HPDE6-E6E7 (cell line): Measurements from ENCODE around the gene PRMT7.

Source experiments
- DNase-seq: peaks from one replicate; pipeline ENCODE4 v3.0.0; 2011; ENCODE audit warnings: missing footprints; ENCODE audit errors: extremely low spot score

PRMT7 gene, protein sequence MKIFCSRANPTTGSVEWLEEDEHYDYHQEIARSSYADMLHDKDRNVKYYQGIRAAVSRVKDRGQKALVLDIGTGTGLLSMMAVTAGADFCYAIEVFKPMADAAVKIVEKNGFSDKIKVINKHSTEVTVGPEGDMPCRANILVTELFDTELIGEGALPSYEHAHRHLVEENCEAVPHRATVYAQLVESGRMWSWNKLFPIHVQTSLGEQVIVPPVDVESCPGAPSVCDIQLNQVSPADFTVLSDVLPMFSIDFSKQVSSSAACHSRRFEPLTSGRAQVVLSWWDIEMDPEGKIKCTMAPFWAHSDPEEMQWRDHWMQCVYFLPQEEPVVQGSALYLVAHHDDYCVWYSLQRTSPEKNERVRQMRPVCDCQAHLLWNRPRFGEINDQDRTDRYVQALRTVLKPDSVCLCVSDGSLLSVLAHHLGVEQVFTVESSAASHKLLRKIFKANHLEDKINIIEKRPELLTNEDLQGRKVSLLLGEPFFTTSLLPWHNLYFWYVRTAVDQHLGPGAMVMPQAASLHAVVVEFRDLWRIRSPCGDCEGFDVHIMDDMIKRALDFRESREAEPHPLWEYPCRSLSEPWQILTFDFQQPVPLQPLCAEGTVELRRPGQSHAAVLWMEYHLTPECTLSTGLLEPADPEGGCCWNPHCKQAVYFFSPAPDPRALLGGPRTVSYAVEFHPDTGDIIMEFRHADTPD

DNA sequence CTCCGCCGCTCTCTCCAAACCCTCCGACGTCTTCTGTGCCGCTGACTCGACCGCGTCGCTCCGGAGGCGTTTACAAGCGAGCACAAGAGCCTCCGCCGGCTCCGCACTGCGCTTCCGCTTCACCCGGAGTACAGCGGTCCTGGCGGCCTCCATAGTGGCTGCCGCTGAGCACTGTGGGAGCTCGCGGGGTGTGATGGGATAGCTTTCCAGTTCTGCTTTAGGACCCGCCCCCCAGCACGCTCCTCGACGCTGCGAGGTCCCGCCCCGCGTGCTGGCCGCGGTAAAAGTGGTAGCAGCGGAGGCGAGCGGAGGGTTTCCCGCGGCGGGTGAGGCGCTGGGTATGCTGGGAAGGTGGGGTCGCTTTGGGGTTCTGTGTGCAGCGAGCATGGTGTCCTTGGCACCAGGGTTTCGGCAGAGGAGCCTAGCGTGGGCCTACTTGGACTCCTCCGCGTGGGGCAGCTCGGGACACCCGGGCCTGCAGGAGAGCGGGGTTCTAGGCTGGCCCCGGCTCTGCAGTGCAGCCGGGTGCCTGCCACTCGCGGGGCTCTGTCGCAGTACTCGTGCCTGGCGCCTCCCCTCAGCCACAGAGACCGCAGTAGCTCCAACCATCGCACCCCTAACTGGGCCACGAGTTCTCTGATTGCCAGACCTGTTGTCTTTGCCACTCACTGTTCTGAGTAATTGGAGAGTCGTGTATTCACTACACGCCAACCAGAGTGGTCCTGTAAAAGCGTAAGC is at the start of gene PRMT7, which contains the start of gene SLC7A6OS:
TSS of gene PRMT7 (plus strand) at position 246 of the 738 bp plus-strand sequence. CDS start 4,961 bp downstream, outside the sequence.
TSS of gene SLC7A6OS (minus strand) at position 173 of the 738 bp plus-strand sequence. CDS start at position 153, 20 bp downstream.
- peak; percentile 99 for DNase-seq

DNA sequence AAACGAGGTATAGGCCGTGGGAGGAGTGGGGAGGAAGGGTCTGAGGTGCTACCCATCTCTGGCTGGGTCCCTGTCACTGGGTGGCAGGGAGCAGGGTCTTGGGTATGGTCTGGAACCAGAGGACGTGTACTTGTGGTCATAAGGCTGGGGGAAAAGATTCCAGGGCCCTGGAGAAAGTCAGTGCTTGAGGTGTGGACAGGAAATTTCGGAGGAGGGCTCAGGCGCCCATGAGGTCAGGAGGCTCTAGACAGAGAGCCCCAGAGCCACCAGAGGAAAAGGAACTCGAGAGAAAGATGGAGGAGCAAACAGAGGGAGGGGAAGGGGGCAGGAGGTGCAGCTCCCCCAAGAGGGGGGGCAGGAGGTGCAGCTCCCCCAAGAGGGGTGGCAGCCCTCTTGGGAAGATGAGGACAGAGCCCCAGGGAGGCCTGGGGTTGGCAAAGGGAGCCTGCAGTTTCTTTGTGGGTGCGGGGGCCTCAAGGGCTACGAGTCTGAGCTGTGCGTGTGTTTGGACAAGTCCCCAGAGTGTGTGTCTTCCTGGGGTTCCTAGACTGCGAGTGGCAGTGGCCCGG is 47.2 kb upstream of the PRMT7 start:
- DNase-seq = no peak

DNA sequence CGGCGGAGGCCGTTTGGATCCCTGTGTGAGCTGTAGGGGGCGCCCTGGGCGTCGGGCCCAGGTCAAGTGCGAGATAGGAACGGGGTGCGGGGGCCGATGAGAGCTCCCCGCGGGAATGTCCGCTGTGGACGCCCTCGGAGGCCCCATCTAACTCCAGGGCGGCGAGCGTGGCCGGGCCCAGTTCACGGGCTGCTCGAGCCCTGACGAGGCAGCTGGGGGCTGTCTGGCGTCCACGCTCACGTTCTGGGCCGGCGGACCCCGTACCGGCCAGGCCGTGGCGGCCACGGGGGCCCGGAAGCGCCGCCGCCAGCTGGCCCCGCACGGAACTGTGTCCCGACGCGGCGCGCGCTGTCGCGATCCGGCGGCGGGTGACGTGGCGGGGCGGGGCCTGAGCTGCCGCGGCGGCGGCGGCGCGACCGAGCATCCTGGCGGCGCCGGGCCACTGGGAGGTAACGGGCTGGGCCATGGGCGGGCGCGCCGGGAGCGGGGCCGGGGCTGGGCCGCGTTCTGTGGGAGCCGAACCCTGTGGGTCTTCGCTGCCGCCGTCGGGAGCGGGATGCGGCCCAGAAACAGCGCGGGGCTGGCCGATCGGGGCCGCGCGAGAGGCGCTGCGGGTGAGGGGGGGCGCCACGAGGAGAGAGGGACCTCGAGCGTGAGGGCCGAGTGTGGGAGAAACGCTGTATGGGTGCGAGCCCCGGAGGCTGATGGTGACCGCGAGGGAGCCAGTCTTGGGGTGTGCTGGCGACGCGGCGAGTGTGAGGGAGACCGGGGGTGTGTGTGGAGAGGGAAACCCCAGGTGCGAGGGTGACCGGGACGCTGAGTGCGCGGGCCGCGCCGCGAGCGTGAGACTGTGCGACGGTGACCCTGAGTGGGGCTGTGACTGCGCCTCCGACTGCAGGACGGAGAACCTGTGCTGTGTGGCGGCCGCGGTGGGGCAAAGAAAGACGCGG is 46.4 kb upstream of the PRMT7 start, which contains the start of gene SLC7A6:
TSS of gene SLC7A6 (plus strand) at position 399 of the 950 bp plus-strand sequence. CDS start 10,201 bp downstream, outside the sequence.
- DNase-seq = peak; percentile 79

DNA sequence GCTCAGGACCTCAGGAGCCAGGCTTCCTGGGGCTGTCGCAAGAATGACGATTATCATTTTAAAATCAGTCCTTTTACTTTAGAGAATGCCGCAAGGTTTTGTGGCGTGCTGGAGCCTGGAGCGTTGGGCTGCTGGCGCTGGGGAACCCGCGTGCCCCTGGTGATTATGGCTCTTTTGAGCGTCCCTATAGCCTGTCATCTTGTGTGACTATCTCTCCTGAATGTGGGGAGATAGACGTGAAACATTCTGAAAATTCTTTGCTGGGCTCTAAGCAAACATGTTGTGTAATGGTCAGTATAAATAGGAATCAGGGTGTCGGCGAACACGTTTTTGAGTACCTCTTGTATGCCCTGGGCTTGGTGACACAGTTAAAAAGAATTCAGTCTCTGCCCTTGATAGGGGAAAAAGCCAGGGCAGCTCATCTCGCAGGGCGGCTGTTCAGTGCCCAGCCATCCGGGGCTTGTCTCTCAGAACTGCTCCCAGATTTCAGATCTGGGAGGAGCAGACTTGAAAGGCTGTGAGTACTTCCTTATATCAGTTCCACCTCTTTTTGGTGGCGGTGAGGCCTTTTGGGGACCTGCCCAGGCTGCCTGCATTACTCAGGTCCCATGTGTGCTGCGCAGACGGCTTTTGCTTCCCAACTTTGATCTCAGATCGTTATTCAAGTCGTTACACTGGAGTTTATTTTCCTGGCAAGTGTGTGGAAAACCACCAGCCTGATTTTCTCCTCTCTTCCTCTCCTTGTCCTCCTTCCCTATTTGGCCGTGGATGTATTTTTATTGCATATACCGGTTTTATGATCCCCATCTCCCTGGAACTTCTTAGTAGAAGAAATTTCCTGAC is 45.5 kb upstream of the PRMT7 start:
- peak; percentile 69 for DNase-seq

DNA sequence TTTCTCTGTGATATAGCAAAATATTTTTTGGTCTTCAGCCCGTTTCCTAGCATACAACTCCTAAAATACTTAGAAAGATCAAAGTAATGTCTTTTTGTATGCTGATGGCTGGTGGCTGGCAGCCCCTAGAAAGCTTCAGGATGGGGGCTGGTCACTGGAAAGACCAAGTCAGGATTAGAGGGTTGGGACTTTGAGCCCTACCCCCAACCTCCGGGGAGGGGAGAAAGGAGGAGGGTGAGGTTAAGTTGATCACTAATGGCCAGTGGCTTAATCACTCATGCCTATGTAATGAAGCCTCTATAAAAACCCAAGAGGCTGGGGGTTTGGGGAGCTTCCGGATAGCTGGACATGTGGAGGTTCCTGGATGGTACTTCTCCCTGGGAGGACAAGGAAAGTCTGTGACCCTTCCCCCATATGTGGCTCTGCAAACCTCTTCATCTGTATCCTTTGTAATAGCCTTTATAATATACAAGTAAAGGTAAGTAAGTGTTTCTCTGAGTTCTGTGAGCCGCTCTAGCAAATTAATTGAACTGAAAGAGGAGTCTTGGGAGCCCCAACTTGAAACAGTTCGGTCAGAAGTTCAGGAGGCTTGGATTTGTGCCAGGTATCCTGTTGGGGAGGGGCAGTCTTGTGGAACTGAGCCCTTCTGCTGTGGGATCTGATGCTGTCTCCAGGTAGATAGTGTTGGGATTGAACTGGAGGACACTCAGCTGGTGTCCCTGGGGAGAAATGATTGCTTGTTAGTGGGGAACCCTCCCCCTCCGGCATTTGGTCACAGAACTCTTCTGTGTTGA is 43.0 kb upstream of the PRMT7 start:
- DNase-seq = no peak

DNA sequence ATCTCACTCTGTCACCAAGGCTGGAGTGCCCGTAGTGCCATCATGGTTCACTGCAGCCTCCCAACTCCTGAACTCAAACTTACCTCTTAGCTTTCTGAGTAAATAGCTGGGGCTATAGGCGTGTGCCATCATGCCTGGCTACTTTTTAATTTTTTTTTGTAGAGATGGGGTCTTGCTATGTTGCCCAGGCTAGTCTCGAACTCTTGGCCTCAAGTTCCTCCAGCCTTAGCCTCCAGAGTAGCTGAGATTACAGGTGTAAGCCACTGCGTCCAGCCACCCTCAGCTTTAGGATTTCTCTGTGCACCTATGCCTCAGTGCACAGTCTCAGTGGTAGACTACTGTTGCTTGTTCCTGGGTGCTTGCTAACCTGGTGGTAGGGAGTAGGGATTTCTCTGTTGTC is 41.0 kb upstream of the PRMT7 start:
- no peak for DNase-seq

DNA sequence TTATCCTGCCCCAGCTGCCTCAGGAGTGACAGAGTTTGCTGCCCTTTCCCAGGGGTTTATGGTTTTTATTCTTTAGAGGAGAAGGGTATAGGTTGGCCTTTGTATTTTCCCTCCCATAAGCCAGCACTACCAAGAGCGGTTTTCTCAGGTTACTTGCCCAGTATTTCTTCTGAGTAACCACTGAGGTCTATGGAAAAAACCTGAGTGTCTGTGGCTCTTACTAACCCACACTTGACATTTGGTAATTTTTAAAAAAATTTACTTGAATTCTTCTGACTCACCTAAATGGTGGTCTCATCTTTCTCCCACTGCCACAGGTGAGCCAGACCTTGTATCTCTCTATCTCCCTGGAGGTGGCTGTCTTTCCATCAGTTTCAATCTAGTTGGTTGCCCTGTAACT is 40.5 kb upstream of the PRMT7 start:
- no peak for DNase-seq

DNA sequence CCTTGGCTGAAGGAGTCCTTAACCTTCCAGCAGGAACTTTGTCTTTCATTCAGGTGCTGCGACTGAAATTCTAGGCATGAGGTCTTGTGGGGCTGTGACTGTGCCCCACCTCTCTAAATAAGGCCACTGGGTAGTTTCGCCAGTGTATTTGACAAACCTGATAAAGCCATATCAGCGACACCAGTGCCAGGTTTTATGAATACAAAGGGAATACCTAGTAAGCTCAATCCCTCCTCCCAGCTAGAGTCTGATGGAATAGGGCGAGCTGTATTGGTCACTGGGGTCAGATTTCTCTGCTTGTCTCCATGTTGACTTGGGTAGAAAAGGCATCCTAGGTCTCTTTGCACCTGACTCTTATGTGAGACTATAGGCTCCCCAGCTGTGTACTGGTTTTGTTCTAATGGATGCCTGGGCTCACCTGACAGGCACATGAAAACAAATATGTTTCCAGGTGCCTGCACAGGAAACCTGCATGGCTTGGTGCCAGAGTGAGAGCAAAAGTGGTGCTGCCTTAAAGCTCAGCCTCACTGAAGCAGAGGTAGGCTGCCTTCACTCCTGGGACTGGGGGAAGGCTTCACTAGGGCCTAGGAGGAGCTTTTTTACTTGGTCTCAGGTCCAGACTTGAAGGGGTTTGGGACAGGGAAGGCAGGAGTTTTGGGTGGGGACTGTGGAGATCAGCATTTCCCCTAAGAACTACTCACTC is 38.2 kb upstream of the PRMT7 start:
- DNase-seq = no peak

DNA sequence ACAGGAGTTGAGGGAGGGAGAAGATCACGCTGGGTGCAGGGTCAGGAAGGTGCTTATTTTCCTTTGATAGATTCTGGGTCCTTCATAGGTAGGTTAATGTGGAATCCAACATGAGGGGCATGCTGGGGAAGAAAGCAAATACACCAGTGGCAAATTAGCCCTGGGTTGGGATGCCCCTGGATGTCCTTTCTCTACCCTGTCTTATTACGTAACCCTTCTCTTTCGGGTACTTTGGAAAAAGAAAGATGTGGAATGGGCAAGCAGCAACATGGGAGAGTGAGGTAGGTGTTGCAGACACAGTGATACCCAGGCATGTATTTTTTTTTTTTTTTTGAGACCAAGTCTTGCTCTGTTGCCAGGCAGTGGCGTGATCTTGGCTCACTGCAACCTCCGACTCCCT is 37.4 kb upstream of the PRMT7 start:
- DNase-seq = no peak

DNA sequence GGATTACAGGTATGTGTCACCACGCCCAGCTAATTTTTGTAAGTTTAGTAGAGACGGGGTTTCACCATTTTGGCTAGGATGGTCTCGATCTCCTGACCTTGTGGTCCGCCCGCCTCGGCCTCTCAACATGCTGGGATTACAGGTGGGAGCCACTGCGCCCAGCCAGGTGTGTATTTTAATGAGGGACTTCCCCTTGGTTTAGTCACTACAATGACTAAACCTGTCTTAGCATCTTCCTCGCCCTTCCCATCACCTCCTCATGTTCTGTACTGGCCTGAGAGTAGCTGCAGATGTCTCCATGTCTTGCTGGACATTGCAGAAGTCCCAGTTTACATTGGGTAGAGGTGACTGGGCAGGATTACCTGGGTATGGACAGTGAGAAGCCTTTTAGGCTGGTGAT is 36.9 kb upstream of the PRMT7 start:
- no peak for DNase-seq

DNA sequence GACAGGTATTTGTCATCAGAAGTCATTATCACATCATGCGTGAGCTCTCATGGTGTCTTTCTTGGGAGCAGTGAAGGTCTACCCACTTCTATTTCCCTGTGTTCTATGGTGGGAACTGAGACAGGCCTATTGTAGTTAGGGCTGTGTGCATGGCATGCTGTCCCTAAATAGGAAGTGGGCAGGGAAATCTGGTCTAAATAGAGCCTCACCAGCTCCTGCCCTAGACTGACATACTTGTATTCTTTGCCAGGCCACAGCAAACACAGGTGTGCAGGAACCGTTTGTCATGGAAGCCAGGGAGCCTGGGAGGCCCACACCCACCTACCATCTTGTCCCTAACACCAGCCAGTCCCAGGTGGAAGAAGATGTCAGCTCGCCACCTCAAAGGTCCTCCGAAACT is 36.4 kb upstream of the PRMT7 start:
- DNase-seq = no peak

DNA sequence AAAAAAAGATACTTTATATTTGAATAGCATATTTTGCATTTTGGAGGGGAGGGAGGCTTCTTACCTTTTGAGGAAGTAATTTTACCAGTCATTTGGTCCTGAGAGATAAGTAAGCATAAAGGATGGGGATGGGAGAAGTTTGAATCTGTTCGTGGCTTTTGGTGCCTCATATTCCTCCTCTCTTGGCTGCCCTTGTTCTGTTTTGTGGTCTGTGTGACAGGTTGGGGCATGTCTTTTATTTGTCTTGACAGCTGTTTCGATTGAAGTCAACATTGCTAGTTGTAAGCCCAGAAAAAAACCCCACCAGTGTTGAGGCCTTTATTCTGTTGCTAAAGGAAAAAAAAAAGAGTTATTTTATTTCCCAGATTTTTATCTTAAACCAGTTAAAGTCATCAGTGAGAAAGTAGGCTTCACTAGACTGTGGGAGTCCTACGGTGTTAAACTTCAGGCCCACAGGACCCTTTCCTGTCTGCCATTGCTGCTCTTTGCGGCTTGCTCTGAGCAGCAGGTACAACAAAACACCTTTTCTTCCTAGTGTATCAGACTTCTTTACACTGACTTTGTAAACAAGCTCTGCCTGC is 35.1 kb upstream of the PRMT7 start:
- DNase-seq = no peak

DNA sequence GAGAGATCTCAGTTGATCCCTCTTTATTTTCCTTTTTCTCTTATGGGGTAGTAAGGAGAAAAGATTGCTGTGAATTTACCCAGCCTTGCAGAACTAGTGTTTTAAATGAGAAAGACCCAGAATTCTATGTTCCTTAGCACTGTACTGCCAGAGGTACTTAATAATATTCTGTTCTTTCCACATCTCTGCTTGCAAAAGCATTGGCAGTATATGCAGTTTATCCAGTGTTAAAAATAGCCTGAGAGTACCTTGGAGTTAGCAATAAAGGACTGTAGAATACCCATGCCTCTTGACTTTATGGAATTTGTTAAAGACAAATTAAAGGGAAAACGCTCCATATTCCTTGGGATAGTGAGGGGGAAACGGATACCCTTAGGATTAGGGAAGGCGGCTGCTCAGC is 34.6 kb upstream of the PRMT7 start:
- no peak for DNase-seq

DNA sequence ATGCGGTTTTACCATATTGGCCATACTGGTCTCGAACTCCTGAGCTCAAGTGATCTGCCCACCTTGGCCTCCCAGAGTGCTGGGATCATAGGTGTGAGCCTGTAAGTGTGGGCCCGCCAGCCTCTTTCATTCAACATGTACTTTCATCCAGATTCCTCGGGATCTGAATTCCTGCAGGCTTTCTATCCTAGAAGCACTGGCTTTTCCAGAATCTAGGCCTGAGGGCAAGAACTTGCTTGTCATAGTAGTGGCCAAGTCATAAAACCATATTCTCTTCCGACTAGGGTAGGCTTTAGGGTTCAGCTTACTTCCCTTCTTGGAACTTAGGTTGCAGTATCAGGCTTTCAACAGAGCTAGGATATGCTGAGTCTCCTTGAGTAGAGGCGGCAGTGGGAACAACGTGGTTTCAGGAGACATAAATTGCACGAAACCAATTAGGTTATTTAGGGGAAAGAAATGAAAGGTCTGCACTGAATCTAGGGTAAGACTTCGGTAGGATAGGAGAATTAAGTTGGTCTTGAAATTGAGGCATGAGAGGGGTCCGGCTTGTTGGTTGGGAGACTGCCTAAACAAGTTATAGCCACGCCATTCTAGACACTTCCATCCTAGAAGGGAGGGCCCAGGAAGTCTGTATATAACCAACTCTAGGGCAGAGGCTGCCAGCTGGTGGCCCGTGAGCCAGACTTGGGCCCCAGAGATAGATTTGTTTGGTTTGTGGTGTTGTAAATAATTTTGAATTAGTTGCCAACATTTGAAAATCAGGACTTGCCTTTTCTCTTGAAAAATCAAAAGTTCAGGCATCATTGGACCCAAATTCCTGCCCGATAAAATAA is 30.9 kb upstream of the PRMT7 start:
- DNase-seq = no peak

DNA sequence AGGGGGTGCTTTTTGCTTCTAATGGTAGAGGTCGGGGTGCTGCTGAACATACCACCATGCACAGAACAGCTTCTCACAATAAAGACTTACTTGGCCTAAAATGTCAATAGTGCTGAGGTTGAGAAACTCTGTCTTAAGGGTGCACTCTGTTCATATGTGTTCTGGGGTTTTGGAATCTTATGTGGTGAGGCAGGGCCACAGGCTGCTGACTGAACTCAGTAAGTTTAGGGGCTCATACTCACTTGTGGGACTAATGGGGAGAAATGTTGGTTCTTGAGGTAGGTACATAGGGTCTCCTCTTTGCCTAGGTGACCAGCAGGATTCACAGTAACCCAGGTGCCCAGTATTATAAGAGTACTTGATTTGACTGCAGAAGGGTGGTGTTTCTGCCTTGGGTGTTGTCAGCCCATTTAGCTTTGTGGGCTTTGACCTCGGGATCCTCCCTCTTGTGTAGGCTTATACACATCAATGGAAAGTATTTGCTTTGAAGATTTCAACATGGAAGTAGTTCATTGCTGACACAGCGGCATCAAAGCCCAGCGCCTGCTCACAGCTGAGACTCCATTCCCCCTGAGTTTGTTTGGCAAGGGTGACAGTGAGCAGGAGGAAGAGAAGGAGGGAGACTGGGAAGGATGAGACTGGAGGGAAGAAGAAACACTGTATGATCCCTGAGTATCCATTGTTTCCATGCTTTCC is 29.3 kb upstream of the PRMT7 start:
- DNase-seq = no peak

DNA sequence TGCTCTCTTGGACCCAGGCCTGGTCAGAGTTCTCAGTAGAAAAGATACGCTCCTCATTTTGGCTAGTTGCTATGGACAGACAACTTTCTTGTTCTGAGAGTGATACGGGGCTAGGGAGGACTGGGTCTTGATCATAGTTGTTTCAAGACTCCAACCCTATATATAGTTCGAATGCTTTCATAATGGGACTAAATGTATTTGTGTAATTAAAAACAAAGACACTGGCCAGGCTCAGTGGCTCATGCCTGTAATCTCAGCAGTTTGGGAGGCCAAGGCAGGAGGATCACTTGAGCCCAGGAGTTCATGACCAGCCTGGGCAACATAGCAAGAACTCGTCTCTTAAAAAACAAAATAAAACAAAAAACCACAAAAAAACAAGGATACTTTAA is 28.8 kb upstream of the PRMT7 start:
- DNase-seq = no peak
